GM18502 (cell line): Measurements from ENCODE around the gene MAG.

Source experiments
- ATAC-seq: cut with Tn5 transposase; IDR thresholded peaks from one replicate; pipeline ENCODE4 v1.9.1; 2021; ENCODE audit warnings: mild to moderate bottlenecking; ENCODE audit not compliant: unreplicated experiment, poor library complexity

Gene MAG

GRCh38 chr19:35291916-35292315, at the start of gene MAG:
Gene MAG, plus strand, starts transcription at chr19:35292161. Its CDS starts 3,248 bp downstream, at chr19:35295409.
- ATAC-seq, result no peak

DNA sequence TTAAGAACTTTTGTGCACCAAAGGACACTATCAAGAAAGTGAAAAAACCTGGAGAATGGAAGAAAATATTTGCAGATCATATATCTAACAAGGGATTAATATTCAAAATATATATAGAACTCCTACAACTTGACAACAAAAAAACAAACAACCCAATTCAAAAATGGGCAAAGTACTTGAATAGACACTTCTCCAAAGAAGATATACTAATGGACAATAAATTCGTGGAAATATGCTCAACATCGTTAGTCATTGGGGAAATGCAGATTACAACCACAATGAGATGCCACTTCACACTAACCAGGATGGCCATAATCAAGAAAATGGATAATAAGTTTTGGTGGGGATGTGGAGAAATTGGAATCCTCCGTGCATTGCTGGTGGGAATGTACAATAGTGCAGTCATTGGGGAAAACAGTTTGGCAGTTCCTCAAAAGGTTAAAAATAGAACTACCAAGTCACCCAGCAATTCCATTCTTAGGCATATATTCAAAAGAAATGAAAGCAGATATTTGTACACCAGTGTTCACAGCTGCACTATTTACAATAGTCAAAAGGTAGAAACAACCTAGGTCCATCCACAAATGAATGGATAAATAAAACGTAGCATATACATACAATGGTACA, 45.4 kb upstream of the MAG start:
- ATAC-seq, result no peak

DNA sequence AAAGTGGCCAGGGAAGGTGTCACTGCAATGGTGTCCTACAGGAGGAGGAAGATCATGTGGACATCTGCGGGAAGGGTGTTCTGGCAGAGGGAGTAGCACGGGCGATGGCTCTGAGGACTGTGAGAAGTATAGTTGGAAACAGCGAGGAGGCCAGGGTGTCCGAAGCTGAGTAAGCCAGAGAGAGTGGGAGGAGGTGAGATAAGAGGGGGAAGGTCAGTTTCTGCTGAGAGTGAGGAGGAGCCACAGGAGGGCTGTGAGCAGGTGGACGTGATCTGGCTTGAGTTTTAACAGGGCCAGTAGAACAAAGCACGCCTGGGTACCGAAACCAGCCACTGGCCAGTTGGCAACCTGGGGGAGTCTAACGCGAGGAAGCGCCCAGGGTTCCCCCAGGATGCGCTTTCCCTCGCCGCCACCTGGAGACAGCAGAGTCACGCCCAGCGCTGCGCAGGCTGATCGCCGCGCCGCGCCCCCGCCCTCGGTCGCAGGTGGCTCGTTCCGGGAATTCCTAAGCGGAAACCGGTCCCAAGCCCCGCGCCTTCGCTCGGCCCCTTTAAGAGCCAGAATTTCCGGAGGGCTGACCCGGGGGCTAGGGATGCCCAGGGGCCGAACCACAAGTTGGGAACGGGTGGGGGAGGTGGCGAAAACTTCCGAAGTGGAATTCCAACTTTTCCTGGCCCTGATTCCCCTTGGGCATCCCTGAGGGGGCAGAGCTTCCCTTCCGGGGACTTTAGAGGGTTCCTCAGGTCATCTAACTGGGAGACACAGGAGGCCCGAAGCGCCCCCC, 44.2 kb upstream of the MAG start:
- ATAC-seq, result peak; percentile 54

DNA sequence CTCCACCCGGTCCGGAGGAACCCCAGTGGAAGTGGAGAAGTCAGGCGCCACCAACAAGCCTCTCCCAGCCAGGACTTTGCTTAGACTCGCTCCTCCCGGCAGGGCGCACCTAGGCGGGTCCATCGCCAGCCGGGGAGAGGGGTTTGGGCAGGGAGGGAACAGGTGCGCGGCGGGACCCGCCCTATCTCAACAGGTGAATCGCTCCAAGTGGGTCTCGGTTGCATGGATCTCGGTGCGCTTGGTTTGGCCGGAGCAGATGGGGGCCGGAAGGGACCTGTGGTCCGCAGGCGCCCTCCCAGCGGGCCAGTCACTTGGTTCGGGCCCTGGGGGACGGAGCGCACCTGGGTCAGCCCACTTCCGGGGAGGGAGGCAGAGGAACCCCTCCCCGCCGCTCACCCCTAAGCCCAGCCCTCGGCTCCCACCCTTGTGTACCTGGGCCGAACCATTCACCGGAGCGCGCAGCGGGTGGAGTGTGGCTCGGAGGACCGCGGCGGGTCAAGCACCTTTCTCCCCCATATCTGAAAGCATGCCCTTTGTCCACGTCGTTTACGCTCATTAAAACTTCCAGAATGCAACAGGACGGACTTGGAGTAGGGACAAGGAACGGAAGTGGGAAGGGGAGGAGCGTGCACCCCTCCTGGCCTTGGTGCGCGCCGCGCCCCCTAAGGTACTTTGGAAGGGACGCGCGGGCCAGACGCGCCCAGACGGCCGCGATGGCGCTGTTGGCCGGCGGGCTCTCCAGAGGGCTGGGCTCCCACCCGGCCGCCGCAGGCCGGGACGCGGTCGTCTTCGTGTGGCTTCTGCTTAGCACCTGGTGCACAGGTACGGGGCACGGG, 43.4 kb upstream of the MAG start, which contains the start of gene LSR:
TSS of gene LSR (plus strand) at position 693 of the 836 bp plus-strand sequence. CDS start at position 714, 21 bp downstream.
- ATAC-seq, result peak; percentile 83

DNA sequence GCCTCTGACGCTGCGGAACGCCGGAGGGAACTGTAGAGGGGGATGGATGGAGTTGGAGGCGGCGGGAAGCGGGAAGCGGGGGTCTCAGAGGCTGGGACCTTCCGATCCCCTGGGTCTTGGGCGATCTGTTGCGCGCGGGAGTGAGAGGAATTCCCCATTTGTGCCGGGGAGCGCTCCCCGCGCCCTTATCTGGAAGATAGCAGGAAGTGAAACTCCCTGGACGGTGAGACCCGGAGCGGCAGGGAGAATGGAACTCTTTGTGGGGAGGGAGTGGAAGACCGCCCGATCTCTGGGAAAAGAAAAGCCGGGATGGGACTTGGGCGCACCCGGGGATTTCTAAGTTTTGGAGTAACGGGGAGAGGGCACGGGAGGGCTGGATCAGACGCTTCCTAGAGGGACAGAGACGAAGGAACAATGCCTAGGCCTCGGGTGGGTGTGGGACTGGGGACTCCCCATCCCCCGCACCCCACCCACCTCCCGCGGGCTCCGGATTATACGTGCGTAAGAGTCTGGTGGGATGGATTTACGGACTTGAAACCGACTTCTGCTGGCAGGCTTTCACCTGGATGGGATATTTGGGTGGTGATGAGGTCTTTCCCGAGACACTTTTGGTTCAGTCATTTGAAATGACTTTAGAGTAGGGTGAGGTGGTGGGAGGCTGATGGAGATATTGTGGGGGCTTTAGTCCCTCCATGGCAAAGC, 42.7 kb upstream of the MAG start:
- ATAC-seq, result peak; percentile 4

GRCh38 chr19:35249848-35250711, 41.9 kb upstream of the MAG start:
- no peak for ATAC-seq

GRCh38 chr19:35251456-35251855, 40.5 kb upstream of the MAG start:
- ATAC-seq, result no peak

- no peak for ATAC-seq
Observed at GRCh38 chr19:35253316-35254286, 38.4 kb upstream of the MAG start.

GRCh38 chr19:35254341-35255297, 37.3 kb upstream of the MAG start:
- ATAC-seq, result no peak

GRCh38 chr19:35256566-35256965, 35.4 kb upstream of the MAG start:
- ATAC-seq, result no peak

- no peak for ATAC-seq
Observed at GRCh38 chr19:35257113-35257461, 34.9 kb upstream of the MAG start.

GRCh38 chr19:35260694-35261304, 31.2 kb upstream of the MAG start:
- ATAC-seq, result no peak

GRCh38 chr19:35261356-35262100, 30.4 kb upstream of the MAG start:
- no peak for ATAC-seq

DNA sequence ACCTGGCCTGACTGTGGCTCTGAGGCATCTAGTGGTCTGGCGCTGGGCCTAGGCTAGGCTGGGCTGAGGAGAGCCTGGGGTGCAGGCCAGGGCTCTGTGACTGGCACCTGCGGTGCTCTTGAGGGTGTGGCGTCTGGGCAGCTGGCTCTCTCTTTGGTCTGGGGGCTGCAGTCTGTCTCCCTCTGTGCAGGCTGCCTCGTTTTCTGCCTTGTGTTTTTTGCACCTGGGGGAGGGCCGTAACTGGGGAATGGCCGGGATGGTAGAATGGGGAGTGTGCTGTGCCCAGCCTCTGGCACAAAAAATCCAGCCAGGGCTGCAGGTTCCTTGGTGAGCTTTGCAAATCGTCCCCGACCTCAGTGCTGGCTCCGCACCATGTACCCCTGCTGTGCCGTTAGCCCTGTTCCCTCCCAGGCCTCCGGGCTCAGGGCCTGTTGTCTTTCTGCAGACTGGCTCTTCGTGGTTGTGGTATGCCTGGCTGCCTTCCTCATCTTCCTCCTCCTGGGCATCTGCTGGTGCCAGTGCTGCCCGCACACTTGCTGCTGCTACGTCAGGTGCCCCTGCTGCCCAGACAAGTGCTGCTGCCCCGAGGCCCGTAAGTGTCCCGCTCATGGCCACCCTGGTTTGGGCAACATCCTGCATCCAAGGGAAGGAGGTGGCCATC, 29.7 kb upstream of the MAG start:
- ATAC-seq, result no peak

- no peak for ATAC-seq
Observed at GRCh38 chr19:35264268-35265125, 27.5 kb upstream of the MAG start.
